Measurements from ENCODE around the gene NR1D1.

NR1D1 gene

DNA sequence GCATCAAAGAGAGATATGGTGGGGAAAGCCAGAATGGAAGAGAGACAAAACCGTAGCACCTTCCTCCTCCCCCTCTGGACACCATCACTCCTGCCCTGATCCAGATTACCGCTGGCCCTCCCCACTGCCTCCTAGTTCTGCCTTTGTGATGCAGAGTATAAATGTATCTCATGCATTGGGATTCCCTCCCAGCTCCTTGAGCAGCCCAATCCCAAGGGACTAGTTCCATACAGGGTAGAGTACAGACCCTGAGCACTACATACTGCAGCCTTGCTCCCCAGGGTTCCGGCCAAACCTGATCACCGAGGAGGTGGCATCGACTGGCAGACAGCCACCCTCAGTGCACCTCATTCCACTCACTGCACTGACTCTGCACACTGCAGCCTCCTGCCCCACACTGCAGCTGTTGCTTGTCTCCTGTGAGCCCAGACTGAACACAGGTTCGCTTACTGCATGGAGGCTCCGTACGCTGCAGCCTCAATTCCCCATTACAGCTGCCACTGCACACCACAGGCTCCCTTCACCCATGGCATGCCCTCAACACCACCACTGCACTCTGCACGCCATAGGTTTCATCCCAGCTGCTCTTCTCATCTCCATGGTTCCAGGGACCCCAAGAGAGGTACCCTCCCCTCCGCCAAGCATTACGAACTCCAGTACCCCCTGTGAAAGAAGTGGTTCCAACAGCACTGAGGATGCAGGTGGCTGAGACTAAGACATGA is 39.3 kb downstream of the NR1D1 start:
- no peak for DNase-seq

DNA sequence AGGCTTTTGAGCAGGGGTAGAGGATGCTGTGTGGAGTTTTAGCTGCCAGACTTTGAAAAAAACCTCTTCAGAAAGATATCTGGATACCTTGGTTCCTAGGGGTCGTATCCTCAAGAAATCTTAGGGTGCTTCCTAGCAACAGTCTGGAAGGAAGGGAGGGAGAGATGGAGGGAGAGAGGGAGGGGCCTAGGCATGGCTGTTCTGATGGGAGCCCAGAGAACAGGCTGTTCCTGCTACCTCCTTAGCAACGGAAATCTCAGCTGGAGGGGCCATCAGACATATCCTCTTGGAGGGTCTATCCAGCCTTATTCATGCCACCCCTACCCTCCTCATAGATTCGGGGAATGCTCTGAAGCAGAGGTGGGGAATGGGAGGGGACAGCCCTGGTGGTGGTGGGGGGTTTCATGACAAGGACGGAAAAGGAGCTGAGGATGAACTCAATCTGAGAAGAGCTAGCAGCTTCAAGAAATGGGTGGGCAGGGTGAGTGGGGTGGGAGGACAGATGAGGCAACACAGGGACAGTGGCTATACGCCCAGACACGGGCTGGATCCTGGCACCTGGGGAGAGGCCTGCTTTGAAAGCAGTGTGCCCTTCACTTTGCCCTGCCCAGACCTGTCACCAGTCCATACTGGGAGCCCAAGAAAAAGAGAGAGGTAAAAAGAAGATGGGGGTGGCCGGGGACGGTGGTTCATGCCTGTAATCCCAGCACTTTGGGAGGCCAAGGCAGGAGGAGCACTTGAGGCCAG is 40.5 kb downstream of the NR1D1 start:
- DNase-seq = no peak

DNA sequence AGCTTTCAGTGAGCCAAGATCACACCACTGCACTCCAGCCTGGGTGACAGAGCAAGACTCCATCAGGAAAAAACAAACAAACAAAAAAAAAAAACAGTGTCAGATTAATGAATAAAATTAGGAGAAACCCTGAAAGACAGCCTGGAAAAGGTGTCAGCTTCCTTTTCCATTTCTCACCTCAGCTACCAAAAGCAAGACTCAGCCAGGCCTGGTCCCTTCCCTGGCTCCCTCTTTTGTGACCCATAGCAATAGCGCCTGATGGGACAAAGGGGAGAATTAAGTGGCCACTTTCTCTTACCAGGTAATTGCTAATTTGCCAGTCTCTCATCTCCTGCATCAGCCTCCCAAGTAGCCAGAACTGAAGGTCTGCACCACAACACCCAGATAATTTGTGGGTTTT is 41.5 kb downstream of the NR1D1 start:
- no peak for DNase-seq

DNA sequence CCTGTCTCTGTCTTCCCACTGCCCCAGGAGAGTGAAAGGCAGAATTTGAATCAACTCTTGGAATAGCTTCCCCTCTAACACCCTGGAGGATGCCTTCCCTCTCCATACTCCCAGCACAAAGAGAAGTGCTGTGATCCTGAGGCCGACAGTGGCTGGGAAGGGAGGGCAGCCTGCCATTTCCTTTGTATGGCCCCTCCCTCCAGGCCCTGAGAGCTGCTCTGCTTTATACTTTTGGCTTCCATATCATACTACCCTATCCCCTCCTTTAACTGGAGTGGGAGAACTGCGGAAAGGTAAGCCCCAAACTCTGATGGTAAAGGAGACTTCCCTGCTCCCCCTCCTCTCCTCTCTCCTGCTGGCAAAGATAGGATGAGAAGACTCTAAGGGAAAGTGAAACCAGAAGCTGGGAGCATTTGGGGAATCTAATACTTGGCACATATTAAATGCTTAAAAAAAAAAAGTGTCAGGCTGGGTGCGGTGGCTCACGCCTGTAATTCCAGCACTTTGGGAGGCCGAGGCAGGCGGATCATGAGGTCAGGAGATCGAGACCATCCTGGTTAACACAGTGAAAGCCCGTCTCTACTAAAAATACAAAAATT is 42.1 kb downstream of the NR1D1 start:
- DNase-seq = no peak

DNA sequence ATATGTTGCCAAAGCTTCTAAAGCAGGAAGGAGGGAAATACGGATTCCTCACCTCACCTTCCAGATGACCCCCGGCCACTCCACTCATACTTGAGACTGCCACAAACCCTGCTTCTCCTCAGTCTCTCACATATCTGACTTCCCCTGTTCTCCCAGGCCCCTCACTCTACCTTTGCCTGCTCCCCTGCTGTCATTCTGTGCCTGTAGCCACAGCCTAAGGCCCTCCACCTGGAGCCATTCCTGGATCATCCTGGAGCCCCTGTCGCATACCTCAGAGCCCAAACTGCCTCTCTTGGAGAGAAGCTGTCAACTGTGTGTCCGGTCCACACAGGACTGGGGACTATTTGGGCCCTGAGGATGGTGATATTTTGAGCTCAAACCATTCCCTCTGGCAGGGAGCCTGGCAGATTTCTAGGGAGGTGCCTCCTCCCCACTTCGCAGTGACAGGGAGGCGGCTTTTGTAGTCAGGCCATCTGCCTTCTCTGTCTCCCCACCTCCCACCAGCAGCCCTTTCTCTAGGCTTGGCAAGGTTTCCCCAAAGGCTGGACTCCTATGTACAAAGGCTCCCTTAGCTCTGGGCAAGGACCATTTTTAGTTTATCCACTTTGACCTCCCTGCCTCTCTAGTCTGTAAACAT is 43.9 kb downstream of the NR1D1 start:
- DNase-seq = no peak
